ENCODE data around the gene ENTPD7.
A peak's percentile ranks its signal among the peaks of the same experiment; 100 is the strongest.
"Not testable (repeated sequence)": the region's sequence is repeated elsewhere in the genome, so short reads cannot be mapped to it uniquely, and the experiment has no call there.

Gene ENTPD7

GRCh38 chr10:99659031-99659867, at the start of gene ENTPD7:
TSS of gene ENTPD7 (plus strand) at chr10:99659509. CDS start at chr10:99659957, 448 bp downstream.
- DNase-seq (ENCODE audit: low spot score) = peak; percentile 98

- DNase-seq (ENCODE audit: low spot score) = no peak
Observed at GRCh38 chr10:99610221-99610620, 49.1 kb upstream of the ENTPD7 start.

- DNase-seq (ENCODE audit: low spot score) = no peak
Observed at GRCh38 chr10:99611326-99611725, 48.0 kb upstream of the ENTPD7 start.

- DNase-seq (ENCODE audit: low spot score) = peak; percentile 72
Observed at GRCh38 chr10:99612167-99612831, 47.0 kb upstream of the ENTPD7 start.

GRCh38 chr10:99615426-99615825, 43.9 kb upstream of the ENTPD7 start:
- DNase-seq (ENCODE audit: low spot score) = no peak

GRCh38 chr10:99617696-99618095, 41.6 kb upstream of the ENTPD7 start:
- no peak for DNase-seq (ENCODE audit: low spot score)

- no peak for DNase-seq (ENCODE audit: low spot score)
Observed at GRCh38 chr10:99619090-99619800, 40.1 kb upstream of the ENTPD7 start.

GRCh38 chr10:99619851-99620710, 39.2 kb upstream of the ENTPD7 start, which contains the start of gene SLC25A28:
TSS of gene SLC25A28 (minus strand) at chr10:99620439. CDS start at chr10:99620335, 104 bp downstream.
- DNase-seq (ENCODE audit: low spot score) = no peak

GRCh38 chr10:99620711-99621453, 38.4 kb upstream of the ENTPD7 start:
- peak; percentile 96 for DNase-seq (ENCODE audit: low spot score)

GRCh38 chr10:99621454-99622251, 37.7 kb upstream of the ENTPD7 start:
- DNase-seq (ENCODE audit: low spot score) = no peak

GRCh38 chr10:99623919-99624318, 35.4 kb upstream of the ENTPD7 start:
- DNase-seq (ENCODE audit: low spot score) = no peak

GRCh38 chr10:99625124-99625523, 34.2 kb upstream of the ENTPD7 start:
- DNase-seq (ENCODE audit: low spot score) = not testable (repeated sequence)

GRCh38 chr10:99628923-99629624, 30.2 kb upstream of the ENTPD7 start:
- no peak for DNase-seq (ENCODE audit: low spot score)

GRCh38 chr10:99629625-99629978, 29.7 kb upstream of the ENTPD7 start:
- DNase-seq (ENCODE audit: low spot score) = no peak

GRCh38 chr10:99630433-99630832, 28.9 kb upstream of the ENTPD7 start:
- no peak for DNase-seq (ENCODE audit: low spot score)

- DNase-seq (ENCODE audit: low spot score) = no peak
Observed at GRCh38 chr10:99630991-99631390, 28.3 kb upstream of the ENTPD7 start.

GRCh38 chr10:99631496-99631895, 27.8 kb upstream of the ENTPD7 start:
- no peak for DNase-seq (ENCODE audit: low spot score)

GRCh38 chr10:99633832-99634231, 25.5 kb upstream of the ENTPD7 start:
- DNase-seq (ENCODE audit: low spot score) = no peak

GRCh38 chr10:99647601-99648151, 11.6 kb upstream of the ENTPD7 start:
- no peak for DNase-seq (ENCODE audit: low spot score)
